ENCODE measurements around the gene CDIPT.

DNA sequence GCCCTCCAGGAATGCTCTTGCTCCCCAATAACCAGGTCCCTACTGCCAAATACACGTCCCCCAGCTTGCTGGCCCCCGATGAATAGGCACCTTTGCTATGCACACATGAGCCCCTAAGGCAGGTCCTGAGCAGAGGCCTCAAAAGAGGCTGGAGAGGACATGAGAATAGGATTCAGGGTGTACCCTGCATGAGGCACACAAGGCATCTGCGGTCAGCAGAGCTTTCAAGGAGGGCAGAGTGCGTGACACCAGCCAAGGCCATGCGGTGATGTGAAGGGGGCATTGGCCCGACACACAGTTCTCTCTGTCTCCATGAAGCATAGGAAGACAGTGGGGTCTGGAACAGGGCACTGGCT, 29.4 kb upstream of the CDIPT start:
- TF ChIP-seq YY1 (IDR thresholded peaks at IDR 0.05; ENCODE audit: insufficient read depth, insufficient read length): no peak
- TF ChIP-seq SUZ12 (IDR thresholded peaks at IDR 0.05; ENCODE audit: extremely low read depth, insufficient read depth, insufficient read length): no peak

Measured in NT2/D1 (cell line).